HL-60 (cell line): ENCODE results near the gene RAB8A.

Experiments used
- CTCF ChIP-seq: IDR thresholded peaks from one replicate; pipeline ENCODE4 v1.5.1; 2011; ENCODE audit warnings: low read length, control low read depth, inconsistent platforms; ENCODE audit not compliant: insufficient read depth
- POLR2AphosphoS5 ChIP-seq: IDR thresholded peaks from 2 replicates; pipeline ENCODE4 v1.6.1; 2012; ENCODE audit warnings: low read depth
- SPI1 ChIP-seq: IDR thresholded peaks from 2 replicates; pipeline ENCODE4 v1.6.1; 2012; ENCODE audit warnings: low read depth, mild to moderate bottlenecking, borderline replicate concordance

- TF ChIP-seq CTCF (no peak), POLR2AphosphoS5 (no peak), SPI1 (no peak)
These were observed 15.4 kb downstream of the RAB8A start for GRCh38 chr19:16127080-16127479.
